HG02610 (cell line): ENCODE results near the gene PTPRD.

ENCODE experiments used
- ATAC-seq: cut with Tn5 transposase; IDR thresholded peaks from one replicate; pipeline ENCODE4 v1.9.1; 2021; ENCODE audit warnings: mild to moderate bottlenecking, moderate library complexity; ENCODE audit not compliant: unreplicated experiment

PTPRD gene

DNA sequence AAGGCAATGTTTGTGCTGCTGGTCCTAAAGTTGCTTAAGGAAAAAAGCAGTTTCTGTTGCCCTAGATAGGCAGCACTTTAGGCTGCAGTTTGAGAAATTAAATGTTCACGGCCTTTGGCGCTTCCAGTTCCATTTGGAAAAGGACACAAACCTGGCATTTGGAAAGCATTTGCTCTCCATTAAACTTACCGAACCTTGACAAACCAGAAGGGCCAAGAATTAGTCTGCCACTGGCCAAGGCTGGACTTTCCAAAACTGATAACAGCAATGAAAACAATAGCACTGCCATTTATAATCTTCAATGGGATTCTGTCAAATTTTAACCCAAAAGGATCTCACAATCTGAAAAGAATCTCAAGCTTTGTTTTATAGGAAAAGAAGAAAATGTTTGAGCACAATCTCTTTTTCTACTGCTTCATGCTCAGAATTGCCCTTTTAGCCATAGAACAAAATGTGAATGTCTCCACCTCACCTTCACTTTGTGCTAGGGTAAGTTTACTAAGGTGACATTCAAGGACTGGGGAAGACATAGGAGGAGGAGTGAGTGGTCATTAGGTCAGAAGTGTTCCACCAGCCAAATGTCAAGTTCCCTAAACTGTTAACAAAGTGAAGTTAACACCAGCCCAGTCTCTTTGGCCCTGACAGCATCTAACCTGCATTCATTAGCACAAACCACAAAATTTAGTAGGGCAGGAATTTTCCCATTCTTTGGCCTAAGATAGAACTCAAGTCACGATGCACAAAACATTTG, 2229.8 kb downstream of the PTPRD start:
- no peak for ATAC-seq

DNA sequence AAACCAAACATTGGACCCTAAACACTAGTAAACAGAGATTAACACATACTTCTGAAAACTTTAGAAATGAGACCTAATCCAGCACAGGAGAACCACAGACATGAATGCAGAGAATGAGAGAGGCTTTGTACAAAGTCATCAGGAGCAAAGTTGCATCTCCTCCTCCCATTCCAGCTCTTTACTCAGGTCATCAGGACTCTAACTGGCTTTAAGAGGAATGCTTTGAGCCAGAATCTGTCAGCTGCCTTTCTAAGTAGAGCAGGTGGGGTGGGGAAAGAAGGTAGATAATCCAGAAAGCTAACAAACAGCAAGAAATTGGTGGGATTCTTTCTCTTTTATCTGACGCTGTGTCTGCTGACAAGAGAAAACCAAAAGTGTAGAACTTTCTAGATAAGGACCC, 2230.5 kb downstream of the PTPRD start:
- ATAC-seq, result no peak

DNA sequence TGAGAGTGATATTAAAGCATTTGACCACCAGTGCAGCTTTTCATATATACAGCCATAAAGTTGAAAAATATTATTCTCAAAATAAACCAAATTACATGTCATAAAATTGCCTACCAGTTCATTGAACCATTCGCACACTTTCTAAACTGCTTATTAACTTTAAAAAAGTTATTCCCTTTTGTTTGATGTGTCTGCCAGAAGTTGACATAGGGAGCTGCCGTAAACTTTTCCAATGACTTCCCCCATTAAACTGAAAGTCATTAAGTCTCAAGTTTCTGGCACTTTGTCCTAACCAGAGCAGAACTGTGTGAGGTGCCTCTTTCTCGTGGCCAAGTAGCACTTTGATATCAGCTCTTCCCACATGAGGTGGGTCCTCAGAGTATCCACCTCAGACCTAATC, 2231.2 kb downstream of the PTPRD start:
- ATAC-seq, result no peak

DNA sequence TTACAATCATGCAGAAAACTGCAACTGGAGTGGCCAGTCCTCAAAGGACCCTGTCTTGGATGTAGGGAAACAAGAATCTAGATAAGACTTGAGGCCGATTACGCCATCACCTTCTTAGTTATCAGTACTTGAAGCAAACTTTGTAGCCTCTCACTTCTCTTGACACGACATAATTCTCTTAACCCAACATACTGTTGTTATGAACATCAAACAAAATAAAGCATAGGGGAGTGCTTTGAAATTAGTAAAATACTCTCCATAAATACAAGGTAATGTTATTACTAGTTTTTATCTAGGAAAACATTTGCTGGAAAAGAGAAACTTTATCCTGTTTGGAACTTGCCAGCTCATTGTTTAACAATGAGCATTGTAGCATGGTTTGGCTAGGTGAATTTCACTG, 2238.3 kb downstream of the PTPRD start:
- no peak for ATAC-seq

DNA sequence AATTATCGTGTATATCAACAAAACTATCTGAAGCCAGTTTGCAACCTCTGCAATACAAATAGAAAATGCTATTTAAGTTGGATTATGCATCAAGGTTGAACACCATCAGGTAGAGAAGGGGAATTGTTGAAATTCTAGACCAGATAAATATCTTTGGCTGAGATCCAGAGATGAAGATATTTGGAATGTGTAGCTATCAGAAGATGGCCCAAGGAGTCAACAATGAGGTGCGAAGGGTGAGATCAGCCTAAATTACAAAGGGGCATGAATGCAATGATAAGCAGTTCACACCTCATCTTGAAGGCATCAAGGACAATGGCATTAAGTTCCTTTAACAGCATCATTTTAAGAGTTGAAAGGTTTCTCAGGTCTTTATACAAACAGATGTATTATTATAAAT, 2241.1 kb downstream of the PTPRD start:
- ATAC-seq, result no peak

DNA sequence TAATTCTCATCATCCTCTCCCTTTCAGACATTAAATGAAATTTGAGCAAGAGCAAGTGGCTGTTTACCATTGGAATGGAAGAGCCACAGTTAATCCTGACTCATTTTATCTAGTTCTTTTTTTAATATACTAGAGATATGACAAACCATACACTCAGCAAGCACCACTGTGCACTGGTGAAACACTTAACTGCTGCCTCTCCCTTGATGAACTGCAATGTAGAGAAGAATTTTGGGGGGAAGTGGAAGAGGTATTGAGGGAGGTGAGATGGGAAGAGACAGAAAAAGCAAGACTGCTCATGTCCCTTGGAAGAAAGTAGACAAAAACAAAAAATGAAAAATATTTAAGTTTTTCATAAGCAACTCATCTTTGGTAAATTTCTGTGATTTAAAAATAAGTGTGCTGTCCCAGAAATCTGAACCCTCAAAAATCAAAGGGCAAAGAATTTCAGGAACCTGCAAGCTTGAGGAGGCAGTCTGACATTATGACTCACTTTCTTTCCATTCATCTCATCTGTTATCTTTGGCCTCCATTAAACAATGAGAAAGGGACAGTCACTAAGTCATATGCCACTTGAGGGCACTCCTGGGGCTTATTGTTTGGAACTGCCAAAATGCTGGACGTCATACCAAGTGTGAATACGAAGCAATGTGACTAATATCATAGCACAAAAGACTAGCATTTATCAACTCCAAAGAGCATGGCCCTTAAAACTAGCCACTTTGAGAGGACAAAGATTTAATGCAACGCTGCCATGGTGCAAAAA, 2246.5 kb downstream of the PTPRD start:
- ATAC-seq, result no peak

DNA sequence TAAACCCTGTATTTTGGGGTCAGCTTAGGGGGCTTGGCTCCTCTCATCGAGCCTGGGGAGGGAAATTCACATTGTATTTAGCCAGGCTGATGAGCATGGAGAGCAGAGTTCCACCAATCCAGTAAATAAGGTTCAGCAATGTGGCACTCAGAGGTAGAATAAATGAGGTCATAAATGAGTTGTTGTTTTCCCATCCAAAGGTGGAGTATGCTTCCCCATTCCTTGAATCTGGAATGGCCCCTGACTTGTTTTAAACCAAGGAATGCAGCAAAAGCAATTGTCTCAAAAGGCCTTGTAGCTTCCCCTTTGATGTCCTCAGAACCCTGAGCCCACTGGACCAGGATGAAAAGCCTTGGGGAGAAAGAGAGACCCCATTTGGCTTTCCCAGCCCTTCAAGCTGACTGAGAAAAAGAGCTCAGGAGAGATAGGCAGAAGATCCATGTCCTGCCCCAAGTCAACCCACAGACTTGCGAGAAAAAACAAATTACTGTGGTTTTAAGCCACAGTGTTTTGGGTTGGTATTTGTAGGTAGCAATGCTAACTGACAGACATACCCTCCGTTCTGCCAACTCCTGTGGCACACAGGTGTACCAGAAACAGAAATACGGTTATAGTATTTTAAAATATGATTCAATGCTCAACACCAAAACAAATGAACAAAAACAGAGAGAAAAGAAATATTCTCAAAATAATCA, 2247.2 kb downstream of the PTPRD start:
- no peak for ATAC-seq

DNA sequence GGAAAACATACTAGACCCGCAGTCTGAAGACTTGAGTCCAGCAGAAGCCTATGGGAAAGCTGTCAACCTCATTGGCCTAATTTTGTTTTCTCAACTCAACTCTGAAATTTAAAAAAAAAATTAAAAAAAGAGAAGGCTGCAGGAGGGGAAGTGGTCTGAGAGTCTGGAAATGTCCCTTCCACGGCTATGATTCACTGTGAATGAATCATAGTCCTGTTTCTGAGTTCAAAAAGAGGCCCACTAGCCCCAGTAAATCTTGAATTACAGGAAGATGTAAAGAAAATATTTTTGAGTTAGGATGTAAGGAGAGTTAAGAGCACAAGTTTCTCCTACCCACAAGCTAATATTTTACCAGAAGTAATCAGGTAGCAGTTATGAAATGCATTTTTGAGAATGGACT, 2247.8 kb downstream of the PTPRD start:
- ATAC-seq, result peak; percentile 54

DNA sequence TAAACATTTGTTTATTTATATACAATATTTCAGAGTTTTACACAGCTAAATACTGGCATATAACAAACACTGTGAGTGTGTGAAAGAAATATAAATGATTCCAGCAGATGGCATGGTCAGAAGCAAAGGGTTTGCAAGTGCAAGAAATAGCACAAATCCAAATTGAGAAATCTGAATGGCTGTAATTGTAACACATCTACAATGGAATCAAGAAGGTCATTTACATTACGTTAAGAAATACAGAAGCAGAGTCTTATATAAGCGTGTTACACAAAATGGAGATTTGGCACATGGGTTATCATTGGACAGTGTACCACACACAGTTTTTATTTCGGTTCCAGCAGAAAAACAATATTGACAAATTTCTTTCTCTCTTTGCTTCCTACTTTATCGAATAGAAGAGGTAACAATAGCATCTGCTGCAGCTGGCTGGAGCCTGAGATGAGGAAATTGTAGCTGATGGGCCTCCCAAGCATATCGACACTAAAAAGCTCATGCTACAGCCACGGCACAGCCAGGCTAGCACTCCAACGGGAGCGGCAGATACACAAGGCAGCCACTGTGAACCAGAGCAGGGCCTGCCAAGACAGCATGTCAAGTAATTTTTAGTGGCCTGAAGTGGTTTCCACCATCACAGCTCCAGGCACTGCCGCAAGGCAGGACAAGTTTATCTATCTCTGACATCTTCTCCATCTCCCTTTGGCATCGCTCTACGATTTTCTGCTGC, 2248.6 kb downstream of the PTPRD start:
- no peak for ATAC-seq

DNA sequence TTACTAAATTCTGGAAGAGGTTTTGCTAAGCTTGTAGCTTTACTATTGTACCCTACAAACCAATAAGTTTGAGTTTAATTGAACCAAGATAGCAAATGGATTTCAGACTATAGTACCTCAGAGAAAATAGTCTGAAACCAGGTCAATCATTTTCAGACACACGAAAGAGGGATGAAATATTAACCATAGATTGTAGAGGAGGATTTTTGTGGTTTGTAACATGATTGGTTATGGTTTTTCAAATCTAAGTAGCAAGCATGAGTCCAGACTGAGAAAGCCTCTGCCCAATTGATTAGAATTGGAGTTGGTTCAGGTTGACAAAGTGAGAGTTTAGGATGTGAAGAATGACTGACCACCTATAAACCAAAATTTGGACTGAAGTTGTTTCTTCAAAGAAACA, 2250.6 kb downstream of the PTPRD start:
- no peak for ATAC-seq

DNA sequence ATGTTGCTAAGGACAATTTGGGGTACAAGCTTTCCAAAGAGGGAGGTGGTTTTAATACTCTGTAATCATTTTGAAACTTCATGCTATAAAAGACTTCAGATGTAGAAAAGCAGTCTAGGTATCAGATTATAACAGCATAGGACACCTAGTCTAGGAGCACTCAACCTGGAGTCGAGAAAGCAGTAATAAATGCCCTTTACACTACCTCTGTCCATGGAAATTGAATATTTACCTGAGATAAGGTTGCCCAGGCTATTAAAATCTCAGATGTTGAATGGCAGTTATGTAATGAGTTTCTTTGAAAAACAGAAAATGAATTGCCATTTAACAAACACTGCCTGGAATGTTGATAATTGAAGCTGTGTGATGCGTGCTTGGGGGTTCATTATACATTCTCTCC, 2251.4 kb downstream of the PTPRD start:
- ATAC-seq, result no peak

DNA sequence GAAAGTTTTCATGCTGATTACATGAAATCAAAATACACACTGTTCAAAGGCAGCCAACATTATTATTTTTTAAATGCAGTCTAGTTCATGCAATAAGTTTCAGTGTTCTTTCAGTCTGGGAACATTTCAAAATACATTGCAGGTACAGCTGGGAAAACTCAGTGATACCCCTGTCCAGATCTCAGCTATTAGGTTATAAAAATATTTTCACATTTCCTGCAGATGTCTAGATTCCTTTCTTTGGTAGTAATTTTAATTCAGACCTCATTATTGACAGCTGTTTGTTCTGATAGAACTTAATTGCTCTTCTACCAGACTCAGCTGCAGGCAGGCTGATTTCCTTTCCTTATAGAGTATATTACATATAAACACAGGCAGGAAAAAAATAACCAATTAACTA, 2256.4 kb downstream of the PTPRD start:
- ATAC-seq, result no peak

DNA sequence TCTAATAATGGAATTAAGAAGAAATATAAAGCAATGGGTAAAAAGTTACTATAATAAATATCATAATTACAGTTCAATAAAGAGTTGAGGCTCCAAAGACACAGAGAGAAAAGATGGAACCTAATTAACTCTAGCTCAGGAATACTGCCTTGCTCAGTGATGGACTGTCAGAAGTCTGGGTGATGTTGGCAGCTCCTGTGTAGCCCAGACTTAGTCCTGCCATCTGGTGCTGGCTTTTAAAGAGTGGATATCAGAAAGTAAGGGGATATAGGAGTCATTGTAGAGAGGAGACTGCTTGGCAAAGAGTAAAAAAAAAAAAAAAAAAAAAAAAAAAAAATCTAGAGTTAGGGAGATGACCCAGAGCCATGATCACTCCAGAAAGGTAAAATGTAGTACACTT, 2261.4 kb downstream of the PTPRD start:
- ATAC-seq, result no peak

DNA sequence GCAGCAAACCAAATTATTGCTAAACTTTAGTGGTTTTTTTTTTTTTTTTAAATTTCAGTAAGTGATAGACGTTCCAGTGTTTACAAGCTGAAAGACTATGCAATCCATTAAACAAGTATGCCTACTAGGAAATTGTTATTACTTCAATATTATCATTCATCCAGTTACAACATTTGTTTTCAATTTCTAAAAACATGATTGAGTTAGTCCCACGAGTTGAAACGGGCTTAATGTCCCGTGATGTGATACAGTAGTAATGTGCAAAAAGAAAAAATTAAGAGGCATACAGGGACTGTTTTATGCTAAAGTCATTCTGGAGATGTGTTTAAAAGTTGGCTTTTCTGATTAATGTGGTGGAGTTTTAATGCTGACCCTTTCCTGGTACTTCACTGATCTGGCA, 2262.9 kb downstream of the PTPRD start:
- no peak for ATAC-seq

DNA sequence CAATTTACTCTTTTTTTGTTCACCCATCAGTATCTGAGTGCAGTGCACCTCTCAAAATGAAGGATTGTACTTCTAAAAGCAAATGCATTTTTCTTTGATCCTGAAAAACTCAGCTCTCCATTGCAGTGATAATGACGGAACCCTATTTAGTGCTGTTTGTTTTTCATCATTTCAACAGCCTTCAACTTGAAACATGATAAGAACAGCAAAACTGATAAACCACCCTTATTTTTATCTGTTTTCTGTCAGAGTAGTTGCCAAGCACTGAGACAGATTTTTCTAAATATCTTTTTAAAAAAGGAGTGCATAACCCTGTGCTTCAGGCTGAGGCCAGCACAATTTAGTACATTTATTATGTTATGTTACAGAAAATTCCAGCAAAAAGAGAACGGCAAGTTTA, 2263.4 kb downstream of the PTPRD start:
- no peak for ATAC-seq

DNA sequence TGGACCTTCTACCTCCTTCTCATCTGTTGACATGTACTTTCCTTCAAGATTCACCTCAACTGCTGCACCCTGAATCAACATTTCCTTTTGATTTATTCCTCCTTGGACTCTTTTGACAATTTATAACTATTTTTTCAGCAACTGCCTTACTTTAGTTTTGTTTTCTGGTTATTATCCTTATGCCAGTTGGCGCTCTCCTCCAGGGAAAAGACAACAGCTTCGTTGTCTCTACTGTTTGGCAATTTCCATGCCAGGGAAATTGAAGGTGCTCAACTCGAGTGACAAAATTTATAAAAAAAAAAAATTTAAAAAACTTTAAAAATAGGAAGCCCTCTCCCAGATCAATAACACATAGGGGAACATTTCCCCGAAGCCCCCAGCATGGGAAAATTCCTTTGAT, 2264.0 kb downstream of the PTPRD start:
- no peak for ATAC-seq

DNA sequence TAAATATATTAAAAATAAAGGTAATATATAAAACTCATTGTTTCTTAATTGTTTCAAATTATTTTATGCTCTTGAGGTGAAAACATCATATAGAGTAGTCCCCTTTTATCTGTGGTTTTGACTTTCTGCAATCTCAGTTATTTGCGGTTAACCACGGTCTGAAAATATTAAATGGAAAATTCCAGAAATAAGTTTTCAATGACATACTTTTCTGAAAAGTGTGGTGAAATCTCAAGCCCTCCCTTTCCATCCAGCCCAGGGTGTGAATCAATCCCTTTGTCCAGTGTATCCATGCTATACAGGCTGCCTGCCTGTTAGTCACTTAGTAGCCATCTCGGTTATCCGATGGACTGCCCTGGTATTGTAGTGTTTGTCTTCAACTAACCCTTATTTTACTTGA, 2266.5 kb downstream of the PTPRD start:
- no peak for ATAC-seq

DNA sequence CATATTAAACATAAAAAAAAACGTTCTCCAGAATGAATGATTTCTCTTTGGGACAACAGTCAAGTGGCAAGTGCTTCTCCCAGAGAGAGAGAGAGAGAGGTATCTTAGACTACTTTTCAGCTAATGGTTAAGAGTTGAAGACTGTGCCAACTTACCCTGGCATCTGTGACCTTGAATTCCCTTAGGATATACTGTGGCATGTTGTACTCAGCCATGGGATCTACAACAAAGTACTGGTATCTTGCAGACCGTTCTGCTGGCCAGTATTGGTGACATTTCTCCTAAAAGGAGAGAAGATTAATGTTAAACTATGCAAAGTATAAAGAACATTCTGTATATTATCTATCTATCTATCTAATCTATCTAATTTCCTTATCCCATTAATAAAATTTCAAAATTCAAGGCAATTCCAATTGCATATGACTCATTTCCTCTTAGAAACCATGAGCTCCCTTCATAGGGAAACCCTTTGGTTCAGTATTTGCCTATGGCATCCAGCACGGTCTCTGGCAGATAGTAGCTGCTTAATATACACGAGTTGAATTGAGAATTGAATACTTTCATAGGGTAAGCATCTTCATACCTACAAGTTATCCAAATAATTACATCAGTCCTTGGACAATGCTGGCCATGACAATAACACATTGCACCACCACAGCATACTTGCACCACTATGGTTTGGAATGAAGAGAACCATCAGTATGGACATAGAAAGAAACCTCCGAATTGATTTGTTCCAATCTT, 2273.9 kb downstream of the PTPRD start:
- no peak for ATAC-seq

DNA sequence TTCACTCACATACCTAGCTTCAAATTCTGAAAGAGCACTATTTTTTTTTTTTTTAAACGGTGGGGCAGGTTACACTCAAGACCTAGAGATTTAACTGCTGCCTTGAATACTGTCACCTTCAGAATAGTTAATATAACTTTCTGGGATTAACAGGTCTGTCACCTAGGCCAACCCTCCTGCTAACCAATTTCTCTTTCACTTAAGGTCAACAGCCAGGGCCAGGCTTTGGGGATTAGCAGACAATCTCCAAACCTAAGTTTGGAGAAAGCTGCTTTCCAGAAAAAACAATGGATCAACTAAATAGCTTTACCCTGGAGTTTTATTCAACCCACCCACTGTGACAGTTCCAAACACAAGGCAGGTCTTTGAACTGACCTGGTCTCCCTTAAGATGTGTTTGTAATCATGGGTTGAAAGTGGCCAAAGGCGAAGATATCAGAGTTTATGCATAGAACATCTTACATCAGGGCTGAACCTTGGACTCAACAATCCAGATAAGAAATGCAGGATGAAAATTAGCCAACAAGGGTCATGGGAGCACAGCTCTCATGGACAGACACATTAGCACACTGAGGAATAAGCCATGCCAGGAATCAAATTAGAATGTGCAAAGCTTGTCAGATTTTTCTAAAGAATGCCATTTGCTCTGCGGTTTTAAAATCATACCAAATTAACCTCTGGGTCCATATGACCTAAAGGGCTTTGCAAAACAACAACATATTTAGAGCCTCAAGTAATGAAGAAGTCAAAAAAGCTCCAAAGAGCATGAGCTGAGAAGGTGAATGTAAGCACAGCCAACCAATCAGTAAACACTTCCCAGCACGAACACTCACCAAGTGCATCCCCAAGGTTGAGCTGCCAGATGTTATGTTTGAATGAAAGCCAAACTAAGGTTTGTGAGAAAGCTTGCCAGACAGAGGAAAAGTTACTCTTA, 2274.7 kb downstream of the PTPRD start:
- ATAC-seq, result no peak

DNA sequence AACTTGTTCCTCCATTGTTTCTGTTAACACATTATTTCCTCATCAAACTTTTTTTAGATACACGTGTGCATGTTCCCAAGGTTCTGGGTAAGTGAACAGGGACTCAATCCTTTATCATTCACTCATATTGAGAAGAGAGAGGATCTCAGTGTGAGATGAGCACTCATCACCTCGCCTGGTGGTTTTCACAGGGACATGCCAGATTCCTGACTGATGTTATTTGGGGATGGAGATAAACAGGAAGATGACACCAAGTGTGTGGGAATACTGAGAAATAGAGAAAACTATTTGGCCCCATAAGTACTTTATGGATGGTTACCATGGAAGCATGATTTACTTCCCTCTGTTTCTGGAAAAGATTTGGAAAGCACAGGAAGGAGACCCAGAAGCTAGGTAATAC, 2279.9 kb downstream of the PTPRD start:
- ATAC-seq, result no peak
